Mammary epithelial cell (primary cell): ENCODE results near the gene PACSIN1.

Source experiments
- CTCF ChIP-seq, 2 donors: IDR thresholded peaks in 1 of 2; conservative IDR thresholded peaks in 1 of 2; 2 replicates each; pipeline ENCODE4 v1.5.1; 2011 to 2012; ENCODE audit warnings: inconsistent platforms in 2 of 2, low read length in 2 of 2, mild to moderate bottlenecking in 2 of 2, control low read depth in 1 of 2, low read depth in 1 of 2; ENCODE audit not compliant: insufficient read depth in 1 of 2; ENCODE audit errors: extremely low read depth in 1 of 2
- EZH2 ChIP-seq: IDR thresholded peaks from 2 replicates; pipeline ENCODE4 v1.6.1; 2012; ENCODE audit warnings: low read length, inconsistent platforms, borderline replicate concordance

- TF ChIP-seq CTCF (conservative IDR thresholded peaks at IDR 0.05 in 1 of 2, IDR thresholded peaks at IDR 0.05 in 1 of 2; ENCODE audit: extremely low read depth in 1 of 2, insufficient read depth in 1 of 2, low read depth in 1 of 2, low read length in 2 of 2) (no peak), EZH2 (no peak)
Measured at GRCh38 chr6:34524499-34524898, 58.6 kb downstream of the PACSIN1 start.
